Lower lobe of right lung (tissue), 2 donors: ENCODE data around the gene OS9. TPM values are rescaled to one million over a fixed set of nuclear protein-coding genes. Genes with fewer than 3 reads are reported as not detected.
"Not testable (repeated sequence)": the region's sequence is repeated elsewhere in the genome, so short reads cannot be mapped to it uniquely, and the experiment has no call there.

Experiments
- ATAC-seq, 2 donors: fragments of 200-7000 bp; cut with Tn5 transposase; one replicate each; pipeline ENCODE4 v1.9.1; 2020 to 2022; ENCODE audit warnings: mild to moderate bottlenecking in 2 of 2, moderate library complexity in 2 of 2
- DNase-seq: peaks from one replicate; pipeline ENCODE4 v3.0.0-alpha.2; 2020
- H3K27ac ChIP-seq: fragments of 200-600 bp; one replicate; pipeline ENCODE4 v1.8.0; 2022
- H3K27me3 ChIP-seq: fragments of 200-600 bp; one replicate; pipeline ENCODE4 v1.8.0; 2022; ENCODE audit warnings: low read depth
- H3K36me3 ChIP-seq: fragments of 200-600 bp; one replicate; pipeline ENCODE4 v1.8.0; 2022; ENCODE audit warnings: mild to moderate bottlenecking
- H3K4me1 ChIP-seq: fragments of 200-600 bp; one replicate; pipeline ENCODE4 v1.8.0; 2022
- H3K4me3 ChIP-seq: fragments of 200-600 bp; one replicate; pipeline ENCODE4 v1.8.0; 2022; ENCODE audit warnings: mild to moderate bottlenecking
- H3K9me3 ChIP-seq: fragments of 200-600 bp; one replicate; pipeline ENCODE4 v1.8.0; 2022
- intact Hi-C: fragments of 100-400 bp; cut with DNase I; formaldehyde crosslinking; loops from one replicate; pipeline ENCODE4 v1.11.0; 2022
- total RNA-seq: library from RNA; stranded (reverse); fragmentation: NEBNext Ultra II Directional; extraction: Animal tissue kit (Norgen Biotek cat#: 25700); gene quantifications from one replicate; pipeline ENCODE4 v1.2.1, GENCODE V29; 2021
- TF ChIP-seq, protein P1 (sequence below): fragments of 200-600 bp; IDR thresholded peaks from one replicate; pipeline ENCODE4 v1.8.0; 2022; ENCODE audit warnings: antibody characterized with exemption, mild to moderate bottlenecking
- donor health status: DM: no; HTN: yes; CAD: no; lungs with severe emphysema.

OS9 gene
- total RNA-seq, 1 donor from 2014 or later = 294 TPM

DNA sequence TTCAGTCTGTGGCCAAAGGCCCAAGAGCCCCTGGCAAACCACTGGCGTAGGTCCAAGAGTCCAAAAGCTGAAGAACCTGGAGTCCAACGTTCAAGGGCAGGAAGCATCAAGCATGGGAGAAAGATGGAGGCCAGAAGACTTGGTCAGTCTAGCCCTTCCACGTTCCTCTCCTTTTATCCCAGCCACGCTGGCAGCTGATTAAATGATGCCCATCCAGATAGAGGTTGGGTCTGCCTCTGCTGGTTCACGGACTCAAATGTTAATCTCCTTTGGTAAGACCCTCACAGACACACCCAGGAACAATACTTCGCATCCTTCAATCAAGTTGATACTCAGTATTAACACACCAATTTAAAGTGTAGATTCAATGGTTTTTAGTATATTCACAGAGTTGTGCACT is 21.1 kb upstream of the OS9 start:
- ATAC-seq = no peak
- H3K4me1 ChIP-seq = no peaks in the 10 kb centered on the region
- TF ChIP-seq, protein P1, sequence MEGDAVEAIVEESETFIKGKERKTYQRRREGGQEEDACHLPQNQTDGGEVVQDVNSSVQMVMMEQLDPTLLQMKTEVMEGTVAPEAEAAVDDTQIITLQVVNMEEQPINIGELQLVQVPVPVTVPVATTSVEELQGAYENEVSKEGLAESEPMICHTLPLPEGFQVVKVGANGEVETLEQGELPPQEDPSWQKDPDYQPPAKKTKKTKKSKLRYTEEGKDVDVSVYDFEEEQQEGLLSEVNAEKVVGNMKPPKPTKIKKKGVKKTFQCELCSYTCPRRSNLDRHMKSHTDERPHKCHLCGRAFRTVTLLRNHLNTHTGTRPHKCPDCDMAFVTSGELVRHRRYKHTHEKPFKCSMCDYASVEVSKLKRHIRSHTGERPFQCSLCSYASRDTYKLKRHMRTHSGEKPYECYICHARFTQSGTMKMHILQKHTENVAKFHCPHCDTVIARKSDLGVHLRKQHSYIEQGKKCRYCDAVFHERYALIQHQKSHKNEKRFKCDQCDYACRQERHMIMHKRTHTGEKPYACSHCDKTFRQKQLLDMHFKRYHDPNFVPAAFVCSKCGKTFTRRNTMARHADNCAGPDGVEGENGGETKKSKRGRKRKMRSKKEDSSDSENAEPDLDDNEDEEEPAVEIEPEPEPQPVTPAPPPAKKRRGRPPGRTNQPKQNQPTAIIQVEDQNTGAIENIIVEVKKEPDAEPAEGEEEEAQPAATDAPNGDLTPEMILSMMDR = no peak
- H3K36me3 ChIP-seq = no peaks in the 10 kb centered on the region
- peaks cover 5% of the 10 kb centered on the region for H3K27me3 ChIP-seq
- H3K27ac ChIP-seq = no peak overlapping the region
- H3K9me3 ChIP-seq = no peaks in the 10 kb centered on the region
- intact Hi-C loops = no loop called here
- H3K4me3 ChIP-seq = no peak overlapping the region
- no peak for DNase-seq

DNA sequence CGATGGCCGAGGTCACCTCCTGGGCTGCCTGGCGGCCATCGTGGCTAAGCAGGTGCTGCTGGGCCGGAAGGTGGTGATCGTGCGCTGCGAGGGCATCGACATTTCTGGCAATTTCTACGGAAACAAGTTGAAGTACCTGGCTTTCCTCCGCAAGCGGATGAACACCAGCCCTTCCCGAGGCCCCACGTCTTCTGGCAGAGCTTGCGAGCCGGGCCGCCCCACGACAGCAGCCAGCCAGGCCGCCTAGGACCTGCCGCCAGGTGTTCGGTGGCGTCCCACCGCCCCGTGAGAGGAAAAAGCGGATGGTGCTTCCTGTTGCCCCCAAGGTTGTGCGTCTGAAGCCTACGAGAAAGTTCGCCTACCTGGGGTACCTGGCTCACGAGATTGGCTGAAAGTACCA is 19.2 kb upstream of the OS9 start:
- peaks cover under 1% of the 10 kb centered on the region for H3K27me3 ChIP-seq
- DNase-seq (no peak), ATAC-seq (no peak)
- no peaks in the 10 kb centered on the region for H3K36me3 ChIP-seq
- intact Hi-C loops = no loop called here
- no peak overlapping the region for H3K27ac ChIP-seq
- TF ChIP-seq, protein P1 = no peak
- H3K9me3 ChIP-seq = no peaks in the 10 kb centered on the region
- H3K4me1 ChIP-seq = no peaks in the 10 kb centered on the region
- H3K4me3 ChIP-seq = no peak overlapping the region

DNA sequence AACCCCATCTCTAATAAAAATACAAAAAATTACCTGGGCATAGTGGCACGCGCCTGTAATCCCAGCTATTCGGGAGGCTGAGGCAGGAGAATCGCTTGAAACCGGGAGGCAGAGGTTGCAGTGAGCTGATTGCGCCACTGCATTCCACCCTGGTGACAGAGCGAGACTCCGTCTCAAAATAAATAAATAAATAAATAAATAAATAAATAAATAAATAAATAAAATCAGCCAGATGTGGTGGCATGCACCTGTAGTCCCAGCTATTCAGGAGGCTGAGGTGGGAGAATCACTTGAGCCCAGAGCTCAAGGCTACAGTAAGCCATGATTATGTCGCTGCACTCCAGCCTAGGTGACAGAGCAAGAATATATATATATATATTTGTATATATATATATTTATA is 16.0 kb upstream of the OS9 start:
- ATAC-seq, H3K4me3 ChIP-seq, intact Hi-C loops, H3K9me3 ChIP-seq, H3K27ac ChIP-seq, DNase-seq, H3K27me3 ChIP-seq, H3K36me3 ChIP-seq, H3K4me1 ChIP-seq: not testable (repeated sequence)

DNA sequence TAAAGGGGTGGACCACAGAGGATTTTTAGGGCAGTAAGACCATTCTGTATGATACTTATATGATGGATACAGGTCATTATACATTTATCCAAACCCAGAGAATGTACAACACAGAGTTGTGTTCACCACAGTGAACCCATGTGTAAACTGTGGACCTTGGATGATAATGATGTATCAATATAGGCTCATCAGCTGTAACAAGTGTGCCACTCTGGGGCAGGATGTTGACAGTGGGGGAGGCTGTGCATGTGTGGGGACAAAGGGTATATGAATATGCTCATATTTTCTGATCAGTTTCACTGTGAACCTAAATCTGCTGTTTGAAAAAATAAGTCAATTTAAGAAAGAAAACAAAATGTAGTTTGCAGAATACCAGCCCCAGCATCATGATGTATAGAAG is 14.2 kb upstream of the OS9 start:
- ATAC-seq (no peak), DNase-seq (no peak)
- H3K4me3 ChIP-seq = no peak overlapping the region
- H3K27ac ChIP-seq = no peak overlapping the region
- intact Hi-C loops = no loop called here
- H3K27me3 ChIP-seq = no peaks in the 10 kb centered on the region
- TF ChIP-seq, protein P1 = no peak
- no peaks in the 10 kb centered on the region for H3K4me1 ChIP-seq
- no peaks in the 10 kb centered on the region for H3K36me3 ChIP-seq
- H3K9me3 ChIP-seq = no peaks in the 10 kb centered on the region

DNA sequence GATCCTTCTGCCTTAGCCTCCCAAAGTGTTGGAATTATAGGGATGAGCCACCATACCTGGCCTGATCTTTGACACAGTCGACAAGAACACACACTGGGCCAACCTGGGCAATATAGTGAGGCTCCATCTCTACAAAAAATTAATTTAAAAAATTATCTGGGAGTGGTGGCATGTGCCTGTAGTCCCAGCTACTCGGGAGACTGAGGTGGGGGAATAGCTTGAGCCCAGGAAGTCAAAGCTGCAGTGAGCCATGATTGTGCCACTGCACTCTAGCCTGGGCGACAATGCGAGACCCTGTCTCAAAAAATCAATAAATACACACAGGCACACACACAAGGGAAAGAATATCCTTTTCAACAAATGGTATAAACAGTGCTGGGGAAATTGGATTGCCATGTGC is 6.1 kb upstream of the OS9 start:
- ATAC-seq (no peak), DNase-seq (no peak)
- H3K27me3 ChIP-seq = peaks cover 9% of the 10 kb centered on the region
- TF ChIP-seq, protein P1 = no peak
- intact Hi-C loops = no loop called here
- H3K36me3 ChIP-seq = no peaks in the 10 kb centered on the region
- no peaks in the 10 kb centered on the region for H3K4me1 ChIP-seq
- H3K9me3 ChIP-seq = no peaks in the 10 kb centered on the region
- H3K4me3 ChIP-seq = no peak overlapping the region
- H3K27ac ChIP-seq = no peak overlapping the region

DNA sequence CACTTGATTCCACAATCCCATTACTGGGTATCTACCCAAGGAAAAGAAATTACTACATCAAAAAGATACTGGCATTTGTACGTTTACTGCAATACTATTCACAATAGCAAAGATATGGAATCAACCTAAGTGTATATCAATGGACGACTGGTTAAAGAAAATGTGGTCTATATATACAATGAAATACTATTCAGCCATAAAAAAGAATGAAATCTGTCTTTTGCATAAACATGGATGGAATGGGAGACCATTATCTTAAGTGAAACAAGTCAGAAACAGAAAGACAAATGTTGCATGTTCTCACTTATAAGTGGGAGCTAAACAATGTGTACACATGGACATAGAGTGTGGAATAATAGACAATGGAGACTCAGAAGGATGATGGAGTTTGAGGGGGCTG is 5.0 kb upstream of the OS9 start:
- no peaks in the 10 kb centered on the region for H3K36me3 ChIP-seq
- intact Hi-C loops = no loop called here
- DNase-seq (no peak), ATAC-seq (no peak)
- TF ChIP-seq, protein P1 = no peak
- no peaks in the 10 kb centered on the region for H3K9me3 ChIP-seq
- no peak overlapping the region for H3K27ac ChIP-seq
- peaks cover 9% of the 10 kb centered on the region for H3K27me3 ChIP-seq
- H3K4me1 ChIP-seq = peaks cover 5% of the 10 kb centered on the region
- H3K4me3 ChIP-seq = no peak overlapping the region
